GM20000 (cell line): ENCODE results near the gene SH3TC2.

Source experiments
- DNase-seq: peaks from one replicate; pipeline ENCODE4 v3.0.0; 2012; ENCODE audit warnings: low spot score
- CTCF ChIP-seq: IDR thresholded peaks from 2 replicates; pipeline ENCODE4 v1.5.1; 2012; ENCODE audit warnings: mild to moderate bottlenecking, control low read depth; ENCODE audit errors: extremely low read depth, missing control alignments

Gene SH3TC2

DNA sequence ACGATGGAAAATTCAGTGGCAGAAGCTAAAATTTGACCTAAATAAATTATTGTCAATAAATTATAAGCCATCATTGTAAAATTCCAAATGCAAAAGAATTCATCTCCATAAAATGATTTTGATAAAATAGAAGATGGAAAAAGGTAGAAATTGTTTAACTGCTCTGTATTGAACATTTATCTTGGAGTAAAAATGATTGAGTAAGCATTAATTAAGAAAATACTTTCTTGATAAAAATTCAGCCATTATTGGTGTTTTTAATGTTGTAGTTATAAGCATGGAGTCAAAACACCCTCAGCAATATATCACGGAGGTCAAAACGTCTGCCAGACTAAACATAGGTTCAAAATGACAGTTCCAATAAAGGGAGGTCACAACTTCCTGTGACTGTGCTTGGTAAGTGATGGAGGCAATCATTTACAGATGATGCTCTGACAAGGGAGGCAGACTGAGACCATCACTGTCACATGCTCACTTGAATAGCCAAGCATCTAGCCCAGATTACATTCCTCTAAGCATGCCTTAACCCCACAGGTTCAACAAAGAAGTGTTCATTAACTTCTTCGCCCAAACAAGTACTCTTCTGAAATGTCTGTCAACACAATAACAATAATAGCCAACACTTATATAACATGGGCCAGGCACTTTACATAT lies 69.5 kb downstream of the SH3TC2 start:
- no peak for TF ChIP-seq CTCF

DNA sequence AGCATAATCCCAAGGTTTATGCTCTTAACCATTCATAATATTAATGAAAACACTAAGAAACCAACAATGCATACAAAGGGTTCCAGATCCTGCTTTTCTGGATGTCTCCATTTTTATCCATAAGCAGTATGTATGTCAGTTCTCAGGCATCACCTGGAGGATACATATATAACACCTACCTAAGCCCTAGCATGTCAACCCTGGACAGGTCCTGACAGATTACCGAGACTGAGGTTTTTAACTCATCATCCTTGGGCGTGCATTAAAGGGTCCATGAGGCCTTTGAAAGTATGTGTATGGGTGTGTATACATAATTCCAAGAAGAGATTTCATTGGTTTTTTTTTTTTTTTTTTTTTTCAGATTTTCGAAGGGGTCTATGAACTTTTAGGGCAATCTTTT lies 70.6 kb downstream of the SH3TC2 start:
- no peak for DNase-seq
- no peak for TF ChIP-seq CTCF

More for the DNA sequence above, 69.5 kb downstream of the SH3TC2 start:
- DNase-seq, result no peak

- DNase-seq, result no peak
Observed at GRCh38 chr5:148991566-148991965, 71.3 kb downstream of the SH3TC2 start.

GRCh38 chr5:148990817-148991216 lies 72.0 kb downstream of the SH3TC2 start:
- no peak for TF ChIP-seq CTCF
- DNase-seq, result no peak

More at GRCh38 chr5:148991566-148991965, 71.3 kb downstream of the SH3TC2 start:
- TF ChIP-seq CTCF, result no peak

DNA sequence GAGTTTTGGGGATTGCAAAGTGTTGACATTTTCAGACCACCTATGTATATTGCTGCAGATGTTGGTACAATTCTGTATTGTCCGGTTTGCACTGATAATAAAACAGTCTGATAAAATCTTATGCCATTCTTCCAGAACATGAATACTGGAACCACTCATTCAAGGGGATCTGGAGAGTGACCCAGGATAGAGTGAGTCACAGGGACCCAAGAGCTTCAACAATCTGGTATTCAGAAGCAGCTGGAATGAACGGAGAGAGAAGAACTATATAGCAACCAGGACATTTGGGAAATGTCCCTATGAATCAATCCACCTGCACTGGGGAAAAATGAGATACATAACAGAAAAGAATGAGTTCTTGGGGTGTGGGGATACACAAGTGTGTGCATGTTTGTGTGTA lies 73.3 kb downstream of the SH3TC2 start:
- DNase-seq, result no peak

GRCh38 chr5:148988328-148988727 lies 74.5 kb downstream of the SH3TC2 start:
- no peak for TF ChIP-seq CTCF
- no peak for DNase-seq

More for the DNA sequence above, 73.3 kb downstream of the SH3TC2 start:
- TF ChIP-seq CTCF, result no peak

GRCh38 chr5:148986636-148987035 lies 76.2 kb downstream of the SH3TC2 start:
- TF ChIP-seq CTCF, result no peak
- DNase-seq, result no peak
